ENCODE measurements around the gene VBP1.
"Not testable (repeated sequence)": the region's sequence is repeated elsewhere in the genome, so short reads cannot be mapped to it uniquely, and the experiment has no call there.

The VBP1 gene

DNA sequence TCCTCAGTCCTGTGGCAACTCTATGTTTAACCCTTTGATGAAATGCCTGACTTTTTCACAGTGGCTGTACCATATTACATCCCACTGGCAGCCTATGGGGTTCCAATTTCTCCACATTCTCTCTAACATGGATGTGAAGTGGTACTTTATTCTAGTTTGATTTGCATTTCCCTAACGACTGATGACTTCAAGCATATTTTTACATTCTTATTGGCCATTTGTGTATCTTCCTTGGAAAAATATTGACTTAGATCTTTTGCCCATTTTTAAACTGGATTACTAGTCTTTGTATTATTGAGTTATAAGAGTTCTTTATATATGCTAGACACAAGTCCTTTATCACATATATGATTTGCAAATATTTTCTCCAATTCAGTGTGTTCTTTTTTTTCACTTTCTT, 50.2 kb downstream of the VBP1 start:
- no peak for DNase-seq

DNA sequence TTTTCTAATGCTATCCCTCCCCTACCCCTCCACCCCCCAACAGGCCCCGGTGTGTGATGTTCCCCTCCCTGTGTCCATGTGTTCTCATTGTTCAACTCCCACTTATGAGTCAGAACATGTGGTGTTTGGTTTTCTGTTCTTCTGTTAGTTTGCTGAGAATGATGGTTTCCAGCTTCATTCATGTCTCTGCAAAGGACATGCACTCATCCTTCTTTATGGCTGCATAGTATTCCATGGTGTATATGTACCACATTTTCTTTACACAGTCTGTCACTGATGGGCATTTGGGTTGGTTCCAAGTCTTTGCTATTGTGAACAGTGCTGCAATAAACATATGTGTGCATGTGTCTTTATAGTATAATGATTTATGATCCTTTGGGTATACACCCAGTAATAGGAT, 51.7 kb downstream of the VBP1 start:
- DNase-seq: not testable (repeated sequence)

DNA sequence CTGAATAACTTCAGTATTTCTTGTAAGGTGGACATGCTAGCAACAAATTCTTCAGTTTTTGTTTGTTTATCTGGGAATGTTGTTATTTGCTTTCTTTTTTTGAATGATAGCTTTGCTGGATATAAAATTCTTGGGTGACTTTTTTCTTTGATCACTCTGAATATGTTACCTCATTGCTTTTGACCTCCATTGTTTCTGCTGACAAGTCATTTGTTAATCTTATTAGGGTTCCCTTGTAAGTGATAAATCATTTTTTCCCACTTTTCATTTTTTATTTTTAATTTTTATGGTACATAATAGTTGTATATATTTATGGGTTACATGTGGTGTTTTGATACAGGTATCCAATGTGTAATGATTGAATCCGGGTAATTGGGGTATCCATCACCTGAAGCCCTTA, 54.7 kb downstream of the VBP1 start:
- no peak for DNase-seq

DNA sequence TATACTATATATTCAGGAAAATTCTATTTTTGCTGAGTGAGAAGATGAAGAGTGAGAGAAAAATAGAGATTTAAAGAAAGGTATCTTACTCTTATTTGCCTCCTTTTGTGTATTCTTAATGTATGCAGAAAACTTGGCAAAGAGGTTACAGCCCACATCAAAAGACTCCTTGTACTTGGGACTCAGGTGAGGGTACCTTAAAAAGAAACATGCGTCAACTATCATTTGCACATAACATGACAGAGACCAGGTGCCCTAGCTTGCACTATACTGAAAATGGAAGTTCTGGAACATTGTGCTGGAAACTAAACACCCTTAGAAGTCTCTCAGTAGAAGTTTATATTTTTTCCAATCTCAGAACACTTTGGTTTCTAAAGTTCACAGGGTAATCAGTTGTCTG, 63.6 kb downstream of the VBP1 start:
- no peak for DNase-seq

Measured in fibroblast of upper back skin (primary cell).